Heart left ventricle (tissue), 16 donors: ENCODE results near the gene IL17REL. TPM values are rescaled to one million over a fixed set of nuclear protein-coding genes. Genes with fewer than 3 reads are reported as not detected.

ENCODE experiments used
- ATAC-seq, 4 donors: fragments of 200-7000 bp; cut with Tn5 transposase; one replicate each; pipeline ENCODE4 v1.9.1; 2020 to 2022; ENCODE audit warnings: moderate library complexity in 4 of 4, mild to moderate bottlenecking in 3 of 4, moderate number of reproducible peaks in 1 of 4
- DNase-seq, 5 donors: peaks; one replicate each; pipeline ENCODE4 v3.0.0-alpha.2; 2020
- H3K27ac ChIP-seq, 12 donors: fragments of 200-600 bp; sonication (generic) in 4 of 12; one replicate each; pipeline versions ENCODE4 v1.5.0 to v1.8.0; 2016 to 2022; ENCODE audit warnings: mild to moderate bottlenecking in 2 of 12
- H3K27me3 ChIP-seq, 9 donors: fragments of 200-600 bp; sonication (generic) in 2 of 9; one replicate each; pipeline versions ENCODE4 v1.5.1 to v1.8.0; 2016 to 2022; ENCODE audit warnings: mild to moderate bottlenecking in 3 of 9
- H3K36me3 ChIP-seq, 9 donors: fragments of 200-600 bp; sonication (generic) in 2 of 9; one replicate each; pipeline versions ENCODE4 v1.5.0 to v1.8.0; 2018 to 2022; ENCODE audit warnings: mild to moderate bottlenecking in 2 of 9
- H3K4me1 ChIP-seq, 12 donors: fragments of 200-600 bp; sonication (generic) in 4 of 12; one replicate each; pipeline versions ENCODE4 v1.5.0 to v1.8.0; 2016 to 2022; ENCODE audit warnings: mild to moderate bottlenecking in 3 of 12
- H3K4me3 ChIP-seq, 12 donors: fragments of 200-600 bp; sonication (generic) in 4 of 12; one replicate each; pipeline versions ENCODE4 v1.5.0 to v1.8.0; 2017 to 2022; ENCODE audit warnings: mild to moderate bottlenecking in 9 of 12, moderate library complexity in 4 of 12
- H3K9me3 ChIP-seq, 12 donors: fragments of 200-600 bp; sonication (generic) in 4 of 12; one replicate each; pipeline versions ENCODE4 v1.5.0 to v1.8.0; 2016 to 2022; ENCODE audit warnings: mild to moderate bottlenecking in 1 of 12
- CTCF ChIP-seq, 12 donors: fragments of 200-600 bp; sonication (generic) in 4 of 12; IDR thresholded peaks; one replicate each; pipeline versions ENCODE4 v1.5.0 to v1.8.0; 2018 to 2022; ENCODE audit warnings: antibody characterized with exemption in 12 of 12, mild to moderate bottlenecking in 5 of 12
- POLR2A ChIP-seq, 2 donors: fragments of 450-650 bp; IDR thresholded peaks; one replicate each; pipeline ENCODE4 v1.6.1; 2017; ENCODE audit warnings: antibody characterized with exemption in 2 of 2, mild to moderate bottlenecking in 2 of 2, moderate library complexity in 2 of 2
- WGBS, 4 donors: extraction: QIAGEN DNeasy Blood & Tissue Kit in 2 of 4; methylation state at CpG; one replicate each; pipeline versions ENCODE4 v1.1.5 to v1.1.7; 2013 to 2018; 5-methylcytosine and 5-hydroxymethylcytosine counted together
- intact Hi-C, 10 donors: fragments of 100-400 bp; cut with DNase I; formaldehyde crosslinking; loops; one replicate each; pipeline versions ENCODE4 v1.11.1 to v1.14.2; 2022
- polyA plus RNA-seq, 2 donors: library from polyadenylated mRNA; stranded (reverse); fragments of 200-250 nt; gene quantifications; one replicate each; pipeline ENCODE4 v1.2.3, GENCODE V29; 2013
- total RNA-seq, 9 donors: library from RNA; depleted of rRNA in 2 of 9; stranded (reverse); fragments of >200 nt in 2 of 9; fragmentation: NEBNext Ultra II Directional in 3 of 9; extraction: Animal tissue kit (Norgen Biotek cat#: 25700) in 3 of 9; gene quantifications; one replicate each; pipeline versions ENCODE4 v1.1.0 to v1.2.4, GENCODE V29; 2016 to 2023
- donor health status: ischemic (EF 13 %, LVEDD 7.1; RV severe dilation, severe dysfunction).
- donor health status: healthy with polysubstance abuse.
- donor health status: DM: no; HTN: yes; CAD: no.
- donor health status: DM: no; HTN: no; CAD: no.
- donor health status: ischemic (EF 25% LVEDD 6.9; RV normal size, moderate dysfunction).
- donor health status: ischemic (EF 25% LVEDD 5.7; RV mildly dilated, moderate dysfunction).
- donor health status: healthy.
- donor health status: DM: yes; HTN: yes; CAD: no.
- donor health status: ischemic (EF 35%, LVEDD 5.7; RV mildly dilated, moderate dysfunction).
- donor health status: nonischemic (EF 11% LVEDD 7.7; RV severe dilation, severe dysfunction).
- donor health status: DM: yes; HTN: yes; CAD: no.
- donor health status: PGD.
- donor health status: ischemic (EF 29% LVEDD 5.4; RV normal size, mild dysfunction).
- donor health status: nonischemic (EF 23%, LVEDD 6.1; RV moderate dilation, normal function).

IL17REL gene
- total and polyA plus RNA-seq, 11 donors: not detected

GRCh38 chr22:49971232-49972162 is 41.1 kb downstream of the IL17REL start:
- Histone ChIP-seq H3K27ac (peak overlapping the region; percentile 49 to 99 (median 91)), H3K4me1 (peaks cover 6 to 62% (median 39%) of the 10 kb centered on the region in 12 donors), H3K9me3 (no peaks in the 10 kb centered on the region), H3K36me3 (no peaks in the 10 kb centered on the region), H3K4me3 (peak overlapping the region; percentile 22 to 65 (median 54)), H3K27me3 (no peaks in the 10 kb centered on the region)
- 7 to 10% (median 9%) methylated on average over 55 to 81 of the region's 81 CpGs for WGBS, 4 donors
- DNase-seq: peak; percentile 77 to 92 (median 88)
- intact Hi-C loops: loop anchor here in 4 of 10 donors (2.0 to 5.0 kb wide), 3 partner anchors 34 to 39 kb away; no protein-coding TSS in a partner anchor
- TF ChIP-seq CTCF (IDR thresholded peaks at IDR 0.05) (no peak), POLR2A (IDR thresholded peaks at IDR 0.05) (no peak)
- ATAC-seq: peak; percentile 57 to 74 (median 72)

DNA sequence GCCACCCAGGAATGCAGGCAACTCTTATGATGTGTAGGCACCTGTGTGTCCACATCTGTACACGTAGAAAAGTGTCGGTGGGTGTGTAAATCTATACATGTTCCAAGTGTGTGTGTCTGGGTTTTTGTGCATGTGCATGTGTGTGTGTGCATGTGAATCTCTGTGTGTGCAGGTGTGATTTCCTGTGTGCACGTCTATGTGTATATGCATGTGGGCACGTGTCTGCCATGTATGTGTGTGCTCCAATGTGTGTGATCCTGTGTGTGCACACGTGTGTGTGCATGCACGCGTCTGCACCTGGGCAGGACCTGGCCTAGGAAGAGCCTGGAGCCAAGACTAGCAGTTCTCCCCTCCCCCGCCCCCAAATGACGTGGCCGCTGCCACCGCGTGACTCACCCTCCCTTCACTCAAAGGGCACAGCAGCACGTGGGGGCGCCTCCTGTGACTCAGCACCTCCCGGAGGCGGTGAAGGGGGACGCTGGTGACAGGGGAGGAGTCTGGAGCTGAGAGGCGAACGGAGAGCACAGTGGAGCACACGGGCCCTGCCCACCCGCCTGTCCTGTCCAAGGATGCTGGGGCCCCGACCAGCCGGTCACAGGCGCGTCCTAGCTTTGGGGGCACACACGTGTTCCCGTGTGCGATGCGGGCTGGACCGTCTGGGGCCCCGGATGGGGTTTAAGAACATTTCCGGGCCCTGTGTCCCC is 41.9 kb downstream of the IL17REL start:
- intact Hi-C loops: loop anchor here in 4 of 10 donors (2.0 to 5.0 kb wide), 3 partner anchors 33 to 38 kb away; no protein-coding TSS in a partner anchor
- DNase-seq: peak; percentile 90 to 99 (median 95)
- H3K27me3 ChIP-seq: no peaks in the 10 kb centered on the region
- WGBS, 4 donors: 9 to 11% (median 10%) methylated on average over 27 to 32 of the region's 32 CpGs
- ATAC-seq: peak; percentile 90 to 95 (median 91)
- no peak for TF ChIP-seq CTCF (IDR thresholded peaks at IDR 0.05)
- peak in 1 of 2 donors; percentile 88 for TF ChIP-seq POLR2A (IDR thresholded peaks at IDR 0.05)
- peak overlapping the region; percentile 49 to 99 (median 91) for H3K27ac ChIP-seq
- H3K4me3 ChIP-seq: peak overlapping the region; percentile 22 to 65 (median 54)
- no peaks in the 10 kb centered on the region for H3K9me3 ChIP-seq
- H3K4me1 ChIP-seq: peaks cover 8 to 67% (median 47%) of the 10 kb centered on the region in 12 donors
- H3K36me3 ChIP-seq: no peaks in the 10 kb centered on the region

DNA sequence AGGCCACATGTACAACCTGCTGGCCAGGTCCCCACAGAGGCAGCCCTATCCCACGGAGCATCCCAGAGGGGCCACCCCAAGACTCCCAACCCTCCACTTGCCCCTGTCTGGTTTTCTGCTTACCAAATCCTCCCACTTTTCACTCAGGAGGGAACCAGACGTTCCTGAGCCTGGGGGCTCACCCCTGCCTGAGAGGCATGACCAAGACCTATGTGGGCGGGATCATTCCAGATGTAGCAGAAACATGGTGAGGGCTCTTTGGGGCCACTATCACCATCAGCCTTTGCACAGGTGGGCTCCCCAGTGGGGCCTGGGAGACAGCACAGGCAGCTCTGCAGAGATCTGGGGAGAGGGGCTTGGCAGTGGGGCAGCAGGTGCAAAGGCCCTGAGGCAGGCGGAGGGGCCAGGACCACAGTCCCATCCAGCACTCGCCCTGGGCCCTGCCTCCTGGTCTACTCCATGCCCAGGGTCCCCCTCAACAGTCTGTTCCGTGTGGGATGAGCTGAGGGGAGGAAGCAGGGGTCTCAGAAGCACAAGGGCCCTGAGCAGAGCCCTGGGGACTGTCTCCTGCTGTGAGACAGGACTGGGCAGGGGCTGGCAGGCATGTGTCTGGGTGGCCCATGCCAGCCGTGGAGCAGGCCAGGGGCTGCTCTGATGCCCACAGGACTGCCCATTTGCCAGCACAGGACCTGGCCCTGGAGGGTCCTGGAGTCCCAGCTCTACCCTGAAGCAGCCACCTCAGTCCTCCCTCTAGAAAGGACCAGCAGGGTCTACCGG is 42.6 kb downstream of the IL17REL start:
- H3K4me3 ChIP-seq: peak overlapping the region in 1 of 12 donors; percentile 65
- H3K27me3 ChIP-seq: no peaks in the 10 kb centered on the region
- peaks cover 12 to 74% (median 55%) of the 10 kb centered on the region in 12 donors for H3K4me1 ChIP-seq
- 79 to 87% (median 84%) methylated on average over 4 to 8 of the region's 8 CpGs for WGBS, 4 donors
- intact Hi-C loops: loop anchor here in 6 of 10 donors (2.0 to 5.0 kb wide), 3 partner anchors 33 to 38 kb away; no protein-coding TSS in a partner anchor
- H3K27ac ChIP-seq: peak overlapping the region in 10 of 12 donors; percentile 42 to 99 (median 91)
- ATAC-seq (no peak), DNase-seq (peak in 3 of 5 donors; percentile 8 to 53 (median 30))
- no peaks in the 10 kb centered on the region for H3K9me3 ChIP-seq
- peaks cover 0 to 7% (median 0%) of the 10 kb centered on the region in 9 donors for H3K36me3 ChIP-seq
- TF ChIP-seq POLR2A (IDR thresholded peaks at IDR 0.05): no peak
- no peak for TF ChIP-seq CTCF (IDR thresholded peaks at IDR 0.05)
